ENCODE results near the gene TRIM17. TPM values are rescaled to one million over a fixed set of nuclear protein-coding genes. Genes with fewer than 3 reads are reported as not detected.

Gene TRIM17
- total and polyA plus RNA-seq, 9 of the 15 experiments (the other 6 are each of a cell fraction or from before 2014, with no cell fraction given) = not detected

DNA sequence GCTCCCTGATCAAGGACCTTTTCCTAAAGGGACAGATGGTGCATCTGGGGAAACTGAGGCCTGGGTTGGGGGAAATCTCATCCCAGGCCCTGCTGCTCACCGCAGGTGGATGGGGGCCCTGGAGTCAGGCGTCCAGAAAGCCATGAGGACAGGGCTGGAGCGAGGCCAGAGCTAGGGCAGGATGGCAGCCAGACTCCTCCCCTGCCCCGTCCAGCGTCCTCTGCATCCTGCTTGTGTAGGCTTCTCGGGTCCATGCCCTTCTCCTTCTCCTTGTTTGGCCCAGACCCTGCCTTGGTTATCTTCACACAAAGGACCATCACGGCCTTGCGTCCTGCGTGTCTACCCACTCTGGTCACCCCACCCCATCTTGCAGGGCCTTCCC is 53.0 kb downstream of the TRIM17 start:
- no peak overlapping the region for H3K9ac ChIP-seq (ENCODE audit: insufficient read depth in 1 of 2, low read depth in 2 of 2, low read length in 2 of 2)
- 72% methylated on average over 9 of the region's 9 CpGs for whole genome bisulfite sequencing (ENCODE audit: insufficient coverage, low coverage, missing lambda C conversion rate)
- no TSS peak for BruUV-seq (replicated peaks)
- no peaks in the 10 kb centered on the region for H3K9me3 ChIP-seq (replicated peaks; ENCODE audit: control insufficient read depth, insufficient read depth, low read depth, low read length)
- DNase-seq (ENCODE audit: extremely low read depth in 1 of 4, low spot score in 3 of 4) (no peak), FAIRE-seq (no peak), ATAC-seq (no peak)
- ChIA-PET CTCF (ENCODE audit: low intra/inter-chr PET ratio) (no interaction called here), POLR2A (interaction anchor here (0.6 to 0.8 kb wide), 2 partner anchors 11 to 137 kb away, joined by 3 to 4 read pairs; no protein-coding TSS in a partner anchor)
- no peak overlapping the region for H2AFZ ChIP-seq (ENCODE audit: low read depth, low read length)
- H3K27ac ChIP-seq (ENCODE audit: extremely low read depth, low read depth, low read length) = no peak overlapping the region
- no peak overlapping the region for H3K4me3 ChIP-seq
- no peaks in the 10 kb centered on the region for H4K20me1 ChIP-seq (replicated peaks; ENCODE audit: control insufficient read depth, insufficient read depth, low read length)
- H3K4me1 ChIP-seq (replicated peaks in 1 of 2; ENCODE audit: control insufficient read depth in 2 of 2, insufficient read depth in 2 of 2, low read length in 2 of 2) = peaks cover 17 to 93% of the 10 kb centered on the region in 2 experiments
- no peaks in the 10 kb centered on the region for H3K27me3 ChIP-seq (ENCODE audit: control insufficient read depth in 2 of 2, insufficient read depth in 2 of 2, low read length in 2 of 2)
- in situ Hi-C loops (cut with MboI) (no loop called here), intact Hi-C loops (cut with micrococcal nuclease) (no loop called here)
- peaks cover 9% of the 10 kb centered on the region; the same call in 2 of the 3 replicates for H3K79me2 ChIP-seq (ENCODE audit: control insufficient read depth, insufficient read depth, low read length)
- TF ChIP-seq NR3C1 (CRISPR knock-in tag; IDR thresholded peaks at IDR 0.05) (no peak), NFIC (IDR thresholded peaks at IDR 0.05) (peak; percentile 20; the same call in 1 of the 2 replicates)
- TF ChIP-seq, protein P1, sequence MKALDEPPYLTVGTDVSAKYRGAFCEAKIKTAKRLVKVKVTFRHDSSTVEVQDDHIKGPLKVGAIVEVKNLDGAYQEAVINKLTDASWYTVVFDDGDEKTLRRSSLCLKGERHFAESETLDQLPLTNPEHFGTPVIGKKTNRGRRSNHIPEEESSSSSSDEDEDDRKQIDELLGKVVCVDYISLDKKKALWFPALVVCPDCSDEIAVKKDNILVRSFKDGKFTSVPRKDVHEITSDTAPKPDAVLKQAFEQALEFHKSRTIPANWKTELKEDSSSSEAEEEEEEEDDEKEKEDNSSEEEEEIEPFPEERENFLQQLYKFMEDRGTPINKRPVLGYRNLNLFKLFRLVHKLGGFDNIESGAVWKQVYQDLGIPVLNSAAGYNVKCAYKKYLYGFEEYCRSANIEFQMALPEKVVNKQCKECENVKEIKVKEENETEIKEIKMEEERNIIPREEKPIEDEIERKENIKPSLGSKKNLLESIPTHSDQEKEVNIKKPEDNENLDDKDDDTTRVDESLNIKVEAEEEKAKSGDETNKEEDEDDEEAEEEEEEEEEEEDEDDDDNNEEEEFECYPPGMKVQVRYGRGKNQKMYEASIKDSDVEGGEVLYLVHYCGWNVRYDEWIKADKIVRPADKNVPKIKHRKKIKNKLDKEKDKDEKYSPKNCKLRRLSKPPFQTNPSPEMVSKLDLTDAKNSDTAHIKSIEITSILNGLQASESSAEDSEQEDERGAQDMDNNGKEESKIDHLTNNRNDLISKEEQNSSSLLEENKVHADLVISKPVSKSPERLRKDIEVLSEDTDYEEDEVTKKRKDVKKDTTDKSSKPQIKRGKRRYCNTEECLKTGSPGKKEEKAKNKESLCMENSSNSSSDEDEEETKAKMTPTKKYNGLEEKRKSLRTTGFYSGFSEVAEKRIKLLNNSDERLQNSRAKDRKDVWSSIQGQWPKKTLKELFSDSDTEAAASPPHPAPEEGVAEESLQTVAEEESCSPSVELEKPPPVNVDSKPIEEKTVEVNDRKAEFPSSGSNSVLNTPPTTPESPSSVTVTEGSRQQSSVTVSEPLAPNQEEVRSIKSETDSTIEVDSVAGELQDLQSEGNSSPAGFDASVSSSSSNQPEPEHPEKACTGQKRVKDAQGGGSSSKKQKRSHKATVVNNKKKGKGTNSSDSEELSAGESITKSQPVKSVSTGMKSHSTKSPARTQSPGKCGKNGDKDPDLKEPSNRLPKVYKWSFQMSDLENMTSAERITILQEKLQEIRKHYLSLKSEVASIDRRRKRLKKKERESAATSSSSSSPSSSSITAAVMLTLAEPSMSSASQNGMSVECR (CRISPR knock-in tag; IDR thresholded peaks at IDR 0.05) = no peak
- no peak overlapping the region for H3K4me2 ChIP-seq (ENCODE audit: insufficient read depth, low read length)
- H3K36me3 ChIP-seq (ENCODE audit: control insufficient read depth, insufficient read depth, low read length) = no peaks in the 10 kb centered on the region
- H3K9me1 ChIP-seq (ENCODE audit: control insufficient read depth, insufficient read depth, low read length) = no peaks in the 10 kb centered on the region

All from K562 (cell line).